ENCODE data around the gene SPCS1.

GRCh38 chr3:52663098-52663497 lies 42.8 kb upstream of the SPCS1 start:
- TF ChIP-seq POLR2A (IDR thresholded peaks at IDR 0.05) = no peak
- no peak for TF ChIP-seq CTCF (IDR thresholded peaks at IDR 0.05)

All from lower leg skin (tissue), 3 donors.